Jurkat, Clone E6-1 (cell line): ENCODE measurements around the gene NADSYN1.
"Not testable (repeated sequence)": the region's sequence is repeated elsewhere in the genome, so short reads cannot be mapped to it uniquely, and the experiment has no call there.

Source experiments
- DNase-seq: peaks from one replicate; pipeline ENCODE4 v3.0.0-alpha.2; 2011; ENCODE audit warnings: low read depth, low spot score
- H3K4me3 ChIP-seq: 2 replicates; pipeline ENCODE4 v1.5.1; 2011; ENCODE audit warnings: mild to moderate bottlenecking, low read length, control low read depth, moderate library complexity

The NADSYN1 gene

GRCh38 chr11:71537977-71538665, 85.1 kb downstream of the NADSYN1 start, which contains the start of gene KRTAP5-8:
KRTAP5-8 (plus strand) TSS chr11:71538025; CDS start chr11:71538056, 31 bp downstream.
- not testable (repeated sequence) for DNase-seq, H3K4me3 ChIP-seq

- no peak for DNase-seq
- H3K4me3 ChIP-seq: no peak overlapping the region
Observed at GRCh38 chr11:71538666-71538990, 85.6 kb downstream of the NADSYN1 start.

DNA sequence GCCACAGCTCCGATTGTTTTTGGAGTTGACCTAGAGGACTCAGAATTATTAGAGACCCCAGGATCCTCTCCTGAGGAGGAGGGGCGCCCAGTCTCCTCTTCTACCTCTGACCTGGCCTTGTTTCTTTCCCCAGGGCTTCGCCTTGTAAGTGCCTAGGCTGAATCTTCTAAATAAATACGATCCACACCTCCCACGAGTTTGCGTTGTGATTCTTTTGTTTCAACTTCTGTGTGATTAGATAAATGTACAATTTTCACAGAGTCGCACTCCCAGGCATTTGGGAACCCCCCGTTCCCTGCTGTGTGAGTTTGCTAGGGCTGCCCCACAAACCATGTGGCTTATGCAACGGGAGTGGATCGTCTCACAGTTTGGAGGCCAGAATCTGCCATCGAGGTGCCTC, 86.0 kb downstream of the NADSYN1 start:
- no peak overlapping the region for H3K4me3 ChIP-seq
- no peak for DNase-seq

GRCh38 chr11:71539971-71540370, 87.0 kb downstream of the NADSYN1 start:
- DNase-seq, H3K4me3 ChIP-seq: not testable (repeated sequence)

DNA sequence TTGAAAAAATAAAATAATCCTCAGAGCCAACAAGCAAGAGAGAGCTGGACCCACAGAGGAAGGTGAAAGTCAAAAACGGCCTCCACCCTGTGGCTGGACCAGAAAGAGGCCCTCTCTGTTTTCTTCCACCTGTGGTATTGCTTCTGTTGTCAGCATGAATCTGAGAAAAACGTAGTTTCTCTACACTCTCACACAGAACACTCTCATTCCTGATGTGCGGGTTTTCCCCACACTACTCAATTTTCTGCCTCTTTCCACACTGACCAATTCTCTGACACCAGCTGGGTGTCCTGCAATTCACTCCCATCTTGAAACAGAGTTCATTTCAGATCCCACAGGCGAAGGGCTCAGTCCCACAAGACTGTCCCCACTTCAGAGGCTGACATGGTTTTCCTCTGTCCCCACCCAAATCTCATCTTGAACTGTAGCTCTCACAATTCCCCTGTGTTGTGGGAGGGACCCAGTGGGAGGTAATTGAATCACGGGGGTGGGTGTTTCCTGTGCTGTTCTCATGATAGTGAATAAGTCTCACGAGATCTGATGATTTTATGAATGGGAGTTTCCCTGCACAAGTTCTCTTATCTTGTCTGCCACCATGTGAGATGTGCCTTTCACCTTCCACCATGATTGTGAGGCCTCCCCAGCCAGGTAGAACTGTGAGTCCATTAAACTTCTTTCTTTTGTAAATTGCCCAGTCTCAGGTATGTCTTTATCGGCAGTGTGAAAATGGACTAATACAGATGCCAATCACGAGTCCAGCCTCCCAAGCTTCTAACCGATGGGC, 87.7 kb downstream of the NADSYN1 start:
- not testable (repeated sequence) for H3K4me3 ChIP-seq, DNase-seq

DNA sequence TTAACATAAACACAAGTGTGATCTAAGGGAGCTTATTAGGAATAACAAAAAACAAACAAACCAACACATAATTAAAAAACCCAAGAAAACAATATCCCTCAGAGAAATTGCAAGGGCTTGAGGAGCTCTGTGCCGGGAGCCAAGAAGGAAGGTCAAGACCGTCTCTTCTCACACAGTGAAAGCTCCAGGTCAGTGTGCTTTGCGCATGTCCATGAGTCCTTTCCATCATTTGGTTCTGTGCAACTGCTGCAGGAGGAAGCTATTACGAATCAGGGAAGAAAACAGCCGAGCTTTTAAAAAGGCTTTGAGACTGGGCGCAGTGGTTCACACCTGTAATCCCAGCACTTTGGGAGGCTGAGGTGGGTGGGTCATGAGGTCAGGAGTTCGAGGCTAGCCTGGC, 89.4 kb downstream of the NADSYN1 start:
- no peak for DNase-seq
- H3K4me3 ChIP-seq: no peak overlapping the region

DNA sequence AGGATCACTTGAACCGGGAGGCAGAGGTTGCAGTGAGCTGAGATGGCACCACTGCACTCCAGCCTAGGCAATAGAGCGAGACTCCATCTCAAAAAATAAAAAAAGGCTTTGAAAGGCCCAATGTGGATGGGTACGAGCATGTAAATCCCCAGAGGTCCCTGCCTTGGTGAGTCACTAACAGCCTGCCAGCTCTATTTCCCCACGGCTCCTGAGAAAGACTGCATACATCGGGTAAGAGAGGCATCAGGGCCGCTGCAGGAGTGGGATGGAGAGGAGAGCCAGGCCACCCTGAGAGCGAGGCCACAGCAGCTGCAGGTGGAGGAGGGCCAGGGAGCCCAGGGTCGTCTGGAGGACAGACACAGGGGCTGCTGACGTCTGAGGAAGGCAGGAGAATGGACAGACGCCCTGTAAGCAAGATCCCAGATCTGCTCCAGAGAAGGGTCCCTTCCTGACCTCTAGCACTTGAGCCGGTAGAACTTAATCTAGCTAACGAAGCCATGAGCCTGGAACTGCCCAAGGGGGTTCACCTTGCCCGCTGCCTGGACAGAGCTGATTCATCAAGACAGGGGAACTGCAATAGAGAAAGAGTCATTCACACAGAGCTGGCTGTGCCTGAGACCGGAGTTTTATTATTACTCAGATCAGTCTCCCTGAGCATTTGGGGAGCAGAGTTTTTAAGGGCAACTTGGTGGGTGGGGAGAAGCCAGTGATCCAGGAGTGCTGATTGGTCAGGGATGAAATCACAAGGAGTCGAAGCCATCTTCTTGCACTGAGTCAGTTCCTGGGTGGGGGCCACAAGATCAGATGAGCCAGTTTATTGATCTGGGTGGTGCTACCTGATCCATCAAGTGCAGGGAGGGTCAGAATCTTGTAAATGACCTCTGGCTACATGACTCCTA, 90.1 kb downstream of the NADSYN1 start:
- no peak overlapping the region for H3K4me3 ChIP-seq
- DNase-seq: no peak

- H3K4me3 ChIP-seq: no peak overlapping the region
Observed at GRCh38 chr11:71543866-71544265, 90.9 kb downstream of the NADSYN1 start.

DNA sequence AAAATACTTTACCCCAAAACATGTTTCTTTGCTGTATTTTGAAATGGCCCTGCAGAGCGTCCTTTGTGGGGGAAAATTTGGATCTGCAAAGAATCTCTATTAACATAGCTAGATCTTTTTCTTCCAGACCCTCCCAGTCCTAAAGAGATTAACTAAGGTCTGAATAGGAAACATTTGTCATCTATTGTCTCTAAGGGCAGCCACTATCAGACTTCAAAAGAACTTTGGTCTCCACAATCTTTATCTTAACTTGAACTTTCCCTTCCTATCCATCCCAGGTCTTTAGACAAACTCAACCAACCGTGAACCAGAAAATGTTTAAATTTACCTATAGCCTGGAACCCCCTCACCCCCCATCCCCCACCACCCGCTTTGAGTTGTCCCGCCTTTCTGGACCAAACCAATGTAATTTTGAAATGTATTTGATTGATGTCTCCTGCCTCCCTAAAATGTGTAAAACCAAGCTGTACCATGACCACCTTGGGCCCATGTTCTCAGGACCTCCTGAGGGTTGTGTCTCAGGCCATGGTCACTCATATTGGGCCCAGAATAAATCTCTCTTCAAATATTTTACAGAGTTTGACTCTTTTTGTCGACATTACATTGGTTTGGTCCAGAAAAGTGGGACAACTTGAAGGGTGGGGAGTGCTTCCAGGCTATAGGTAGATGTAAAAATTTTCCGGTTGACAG, 91.7 kb downstream of the NADSYN1 start:
- no peak for DNase-seq
- H3K4me3 ChIP-seq: no peak overlapping the region

More at GRCh38 chr11:71543866-71544265, 90.9 kb downstream of the NADSYN1 start:
- peak; percentile 39 for DNase-seq

- H3K4me3 ChIP-seq: no peak overlapping the region
- no peak for DNase-seq
Observed at GRCh38 chr11:71545405-71545966, 92.5 kb downstream of the NADSYN1 start.

DNA sequence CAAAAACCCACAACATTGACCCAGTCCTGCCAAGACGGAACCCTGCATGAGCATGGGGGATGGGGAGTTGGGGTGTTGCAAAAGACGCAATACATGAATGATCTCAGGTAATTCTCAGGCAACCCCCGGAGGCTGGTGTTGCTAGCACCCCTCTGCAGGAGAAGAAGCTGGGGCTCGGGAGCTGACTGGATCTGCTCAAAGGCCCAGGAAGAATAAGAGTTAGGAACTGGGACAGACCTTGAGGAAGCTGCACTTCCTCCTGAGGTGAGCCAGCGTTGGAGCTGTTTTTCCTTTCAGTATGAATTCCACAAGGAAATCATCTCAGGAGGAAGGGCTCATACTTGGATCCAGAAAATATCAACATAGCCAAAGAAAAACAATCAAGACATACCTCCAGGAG, 95.1 kb downstream of the NADSYN1 start, which contains the start of gene KRTAP5-9:
TSS of gene KRTAP5-9 (plus strand) at position 301 of the 400 bp plus-strand sequence. CDS start 238 bp downstream, outside the sequence.
- H3K4me3 ChIP-seq: no peak within 1 kb of the TSS

DNA sequence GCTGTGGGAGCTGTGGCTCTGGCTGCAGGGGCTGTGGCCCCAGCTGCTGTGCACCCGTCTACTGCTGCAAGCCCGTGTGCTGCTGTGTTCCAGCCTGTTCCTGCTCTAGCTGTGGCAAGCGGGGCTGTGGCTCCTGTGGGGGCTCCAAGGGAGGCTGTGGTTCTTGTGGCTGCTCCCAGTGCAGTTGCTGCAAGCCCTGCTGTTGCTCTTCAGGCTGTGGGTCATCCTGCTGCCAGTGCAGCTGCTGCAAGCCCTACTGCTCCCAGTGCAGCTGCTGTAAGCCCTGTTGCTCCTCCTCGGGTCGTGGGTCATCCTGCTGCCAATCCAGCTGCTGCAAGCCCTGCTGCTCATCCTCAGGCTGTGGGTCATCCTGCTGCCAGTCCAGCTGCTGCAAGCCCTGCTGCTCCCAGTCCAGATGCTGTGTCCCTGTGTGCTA, 95.7 kb downstream of the NADSYN1 start:
- no peak overlapping the region for H3K4me3 ChIP-seq
- DNase-seq: peak; percentile 36

More for the DNA sequence above, 95.1 kb downstream of the NADSYN1 start, which contains the start of gene KRTAP5-9:
- no peak for DNase-seq
